GM21717 (cell line): ENCODE data around the gene FDPS.
A peak's percentile ranks its signal among the peaks of the same experiment; 100 is the strongest.

Source experiments
- ATAC-seq: cut with Tn5 transposase; IDR thresholded peaks from one replicate; pipeline ENCODE4 v1.9.1; 2021; ENCODE audit warnings: mild to moderate bottlenecking, moderate library complexity; ENCODE audit not compliant: unreplicated experiment

FDPS gene

DNA sequence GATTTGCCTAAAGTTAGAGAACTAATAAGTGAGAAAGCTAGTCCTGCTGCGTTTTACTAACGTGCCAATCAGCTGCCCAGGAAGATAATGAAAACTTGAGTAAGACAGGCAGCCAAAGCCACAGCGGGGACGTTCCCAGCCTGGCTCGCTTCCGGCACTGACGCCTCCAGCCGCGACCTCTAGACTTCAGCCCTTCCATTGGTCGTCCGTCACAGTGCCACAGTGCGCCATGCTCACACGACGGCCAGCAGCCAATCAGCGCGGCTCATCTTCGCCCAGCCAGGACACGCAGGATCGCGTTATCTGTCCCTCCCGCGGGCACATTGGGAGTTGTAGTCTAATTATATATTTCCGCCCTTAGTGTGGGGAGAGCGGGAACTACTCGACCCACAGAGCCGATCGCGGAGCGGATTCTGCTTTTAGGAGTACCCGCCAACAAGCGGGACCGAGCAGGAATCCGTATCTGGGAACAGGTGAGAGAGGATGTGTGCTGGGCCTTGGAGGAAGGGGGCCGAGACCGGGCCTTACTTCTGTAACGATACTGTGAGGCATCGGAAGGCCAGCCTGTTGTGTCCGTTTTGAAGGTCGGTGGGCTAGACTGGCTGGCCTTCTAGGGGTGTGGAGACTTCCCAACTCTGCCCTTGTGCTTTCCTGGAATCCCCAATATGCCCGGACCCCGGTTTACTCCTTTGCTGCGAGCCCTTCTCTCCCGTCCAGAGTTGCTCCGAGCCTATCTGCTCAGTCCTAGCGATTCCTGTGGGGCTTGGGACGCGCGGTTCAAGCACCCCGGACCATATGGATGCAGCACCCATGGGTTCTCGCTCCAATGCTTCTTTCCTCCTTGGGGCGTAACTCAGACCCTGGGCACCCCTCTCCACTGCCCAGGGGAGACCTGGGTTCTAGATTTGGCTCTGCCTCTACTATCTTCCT, at the start of gene FDPS:
Gene FDPS, plus strand, starts transcription at position 374 of the 930 bp plus-strand sequence. CDS start 924 bp downstream, outside the sequence.
- ATAC-seq: peak; percentile 92

DNA sequence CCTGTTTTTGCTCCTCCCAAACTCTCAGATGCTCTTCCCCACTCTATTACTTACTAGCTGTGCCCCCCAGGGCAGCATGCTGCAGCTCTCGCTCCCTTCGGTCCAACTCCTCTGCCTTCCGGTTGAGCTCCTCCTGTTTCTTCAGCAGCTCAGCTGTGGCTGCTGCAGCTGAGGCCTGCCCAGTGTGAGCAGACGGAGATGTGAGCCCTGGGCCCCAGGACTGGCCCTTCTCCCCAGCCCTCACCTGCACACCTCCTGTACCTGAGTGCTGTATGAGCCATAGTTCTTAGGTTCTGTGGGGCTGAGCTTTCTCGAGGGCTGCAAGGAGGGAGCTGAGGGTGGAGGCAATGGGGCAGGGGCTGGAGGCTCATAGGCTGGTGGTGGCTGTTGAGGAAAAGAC, 48.4 kb upstream of the FDPS start:
- ATAC-seq: no peak

DNA sequence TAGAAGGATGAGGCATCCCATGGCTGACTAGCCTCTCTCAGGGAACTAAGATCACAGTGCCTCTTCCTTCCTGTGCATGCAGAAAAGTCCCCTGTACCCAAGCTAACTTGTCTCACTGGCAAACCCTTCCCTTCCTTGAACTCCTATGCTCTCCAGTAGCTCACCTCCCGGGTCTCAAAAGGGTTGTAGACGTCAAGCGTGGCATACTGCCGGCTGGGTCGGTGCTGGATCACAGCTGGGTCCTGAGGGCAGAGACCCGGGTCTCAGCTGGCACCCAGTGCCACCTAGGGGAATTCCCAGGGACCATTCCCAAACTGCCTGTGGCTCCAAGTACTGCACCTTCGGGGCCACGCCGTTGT, 47.2 kb upstream of the FDPS start:
- no peak for ATAC-seq

DNA sequence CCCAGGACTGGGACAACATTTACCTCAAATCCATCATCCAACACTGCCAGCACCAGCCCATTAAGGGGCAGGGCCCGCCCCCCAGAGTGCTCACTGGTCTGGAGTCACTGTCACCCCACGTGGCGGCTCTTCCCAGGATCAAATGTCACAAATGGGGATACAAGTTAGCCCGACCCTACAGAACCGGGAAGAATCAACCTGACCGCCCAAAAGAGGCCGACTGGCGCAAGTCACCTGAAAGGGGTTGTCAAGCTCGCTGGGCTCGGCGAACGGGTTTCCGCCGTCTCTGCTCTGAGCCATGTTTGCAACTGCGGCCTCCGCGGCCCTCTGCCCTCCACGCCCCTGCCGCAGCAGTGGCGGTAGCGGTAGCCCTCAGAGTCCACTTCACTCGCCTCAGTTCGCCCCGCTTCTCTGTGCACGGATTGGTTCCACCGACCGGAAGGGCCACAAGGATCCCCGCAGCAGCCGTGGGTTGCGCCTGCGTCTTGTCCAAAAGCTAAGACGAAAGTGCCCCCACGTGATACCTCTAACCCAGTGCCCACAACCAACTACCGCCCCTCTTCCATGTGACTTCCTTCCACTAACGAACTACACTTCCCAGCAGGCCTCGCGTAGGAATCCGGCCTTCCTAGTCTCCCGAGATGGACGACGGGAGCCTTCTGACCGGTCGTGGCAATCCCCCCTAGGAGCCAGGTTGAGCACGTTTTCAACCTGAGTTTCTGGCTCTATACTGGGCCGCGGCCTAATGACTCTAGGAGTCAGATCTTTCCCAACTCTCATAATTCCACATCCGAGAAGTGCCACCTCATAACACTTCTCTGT, 46.6 kb upstream of the FDPS start, which contains the start of gene SCAMP3:
Gene SCAMP3, minus strand, starts transcription at position 509 of the 822 bp plus-strand sequence. Its CDS starts 209 bp downstream, at position 300.
- ATAC-seq: peak; percentile 78

DNA sequence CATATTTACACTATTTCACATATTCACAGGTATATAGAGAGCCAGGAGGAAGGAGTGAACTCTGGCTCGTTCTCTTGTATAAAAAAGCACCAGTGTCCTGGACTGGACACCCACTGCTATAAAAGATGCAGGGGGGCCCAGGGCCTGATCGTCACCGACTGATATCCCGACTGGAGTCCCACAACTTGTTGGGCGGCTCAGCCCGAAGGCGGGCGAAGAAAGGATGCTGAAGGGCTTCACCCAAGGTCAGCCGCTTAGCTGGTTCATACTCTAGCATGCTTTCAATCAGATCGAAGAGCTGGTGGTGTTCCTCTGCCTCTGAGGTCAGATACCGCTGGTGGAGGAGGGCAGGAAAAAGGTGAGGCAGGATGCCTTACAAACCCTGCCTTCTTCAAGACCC, 45.6 kb upstream of the FDPS start:
- no peak for ATAC-seq

DNA sequence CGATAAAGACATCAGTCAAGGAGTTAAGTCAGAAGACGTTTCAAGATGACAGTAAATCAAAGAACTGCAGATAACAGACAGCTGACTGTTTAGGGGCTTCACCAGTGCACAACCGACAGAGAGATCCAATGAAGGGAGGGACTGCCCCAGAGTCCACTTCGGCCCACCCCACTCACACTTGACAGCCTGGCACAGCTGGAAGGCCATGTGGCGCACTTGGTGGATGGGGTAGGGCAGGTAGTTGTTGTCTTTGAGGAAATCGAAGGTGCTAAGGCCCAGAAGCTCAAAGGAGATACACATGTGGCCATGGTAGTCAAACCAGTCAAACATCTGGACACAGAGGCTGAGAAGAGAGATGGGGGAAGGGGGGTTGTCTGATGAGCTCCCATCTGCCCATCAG, 42.1 kb upstream of the FDPS start:
- ATAC-seq: no peak

DNA sequence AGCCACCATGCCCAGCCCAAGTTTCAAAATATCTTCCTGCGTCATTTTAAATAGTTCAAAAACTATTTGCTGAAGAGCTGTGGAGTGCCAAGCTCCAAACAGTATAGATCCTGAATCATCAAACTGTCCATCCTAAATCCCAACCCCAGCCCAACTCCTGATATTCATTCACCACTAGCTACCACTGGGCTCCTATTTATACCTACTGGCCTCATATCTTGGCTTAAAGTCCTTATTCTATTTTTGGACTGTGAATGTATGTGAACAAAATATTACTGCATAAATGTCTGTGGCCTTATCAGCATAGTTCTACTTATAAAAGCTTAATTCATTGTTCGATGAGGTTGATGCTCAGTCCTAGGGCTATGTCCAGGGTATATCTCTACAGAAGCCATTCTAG, 41.3 kb upstream of the FDPS start:
- ATAC-seq: no peak

DNA sequence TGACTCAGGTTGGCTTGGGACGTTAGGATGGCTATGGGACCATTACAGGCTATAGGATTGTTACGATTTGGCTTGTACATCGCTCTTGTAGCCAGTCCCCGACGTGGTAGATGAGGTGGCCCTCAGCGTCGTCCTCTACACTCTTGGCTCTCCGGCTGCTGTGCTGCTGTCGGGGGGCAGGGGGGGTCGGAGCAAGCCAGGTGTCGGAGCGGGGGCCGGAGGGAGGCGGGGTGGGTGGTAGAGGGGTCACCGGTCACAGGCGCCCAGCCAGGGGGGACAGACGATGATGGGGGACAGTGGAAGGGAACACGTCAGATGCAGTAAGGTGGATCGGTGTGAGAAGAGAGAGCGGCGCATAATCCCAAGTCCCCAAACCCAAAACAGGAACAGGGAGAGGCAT, 40.0 kb upstream of the FDPS start:
- no peak for ATAC-seq

DNA sequence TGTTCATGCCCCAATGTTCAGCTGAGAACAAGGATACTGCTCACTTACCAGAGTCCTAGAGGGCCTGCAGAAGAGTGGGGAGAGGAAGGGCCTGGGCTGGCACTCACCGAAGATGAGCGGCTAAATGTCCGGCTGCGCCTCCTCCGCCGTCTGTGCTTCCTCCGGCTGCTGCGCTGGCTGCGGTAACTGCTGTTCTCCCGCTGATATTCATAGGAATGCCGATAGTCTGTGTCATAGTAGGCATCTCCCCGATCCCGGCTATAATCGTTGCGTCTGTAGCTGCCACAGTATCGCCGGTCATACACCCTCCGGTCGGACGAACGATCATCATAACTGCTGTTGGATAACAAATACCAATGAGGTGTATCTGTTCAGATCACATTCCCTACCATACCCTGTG, 39.3 kb upstream of the FDPS start:
- ATAC-seq: no peak

DNA sequence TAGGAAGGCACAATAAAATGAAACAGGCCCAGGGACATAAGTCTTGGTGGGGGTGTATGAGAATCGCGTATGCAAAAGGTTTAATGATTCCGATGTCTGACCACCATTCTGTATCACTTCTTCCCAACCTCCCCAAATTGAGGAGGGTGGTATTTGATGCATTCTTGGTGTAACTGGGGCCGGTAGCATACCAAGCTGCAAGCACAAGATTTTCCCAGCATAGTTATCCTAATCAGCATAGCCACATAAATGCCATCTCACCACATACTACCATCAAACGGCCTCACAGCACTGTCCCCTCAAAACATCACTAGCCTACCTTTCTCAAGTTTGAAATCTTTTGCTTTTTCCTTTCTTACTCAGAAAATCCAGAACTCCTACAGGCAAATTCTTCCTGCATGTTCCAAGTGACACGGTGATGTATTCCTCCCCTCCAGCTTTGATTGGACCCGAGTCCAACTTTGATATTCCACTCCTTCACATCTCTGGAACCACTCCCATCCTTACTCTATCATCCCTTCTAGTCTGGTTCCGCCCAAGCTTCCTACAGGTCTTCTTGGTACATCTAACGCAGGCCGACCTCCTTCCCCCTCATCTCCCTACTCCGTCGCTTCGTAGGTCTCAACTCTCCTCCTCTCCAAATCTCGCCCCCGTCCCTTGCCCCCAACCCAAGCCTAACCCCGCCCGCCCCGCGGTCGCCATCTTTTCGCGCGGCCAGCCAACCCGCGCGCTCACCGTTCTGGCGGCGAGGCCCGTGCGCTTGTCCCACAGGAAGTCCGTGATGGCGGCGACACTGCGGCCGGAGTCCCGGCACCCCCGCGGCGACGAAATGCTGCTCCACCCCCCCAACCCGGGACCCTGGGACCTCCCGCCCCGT, 36.0 kb upstream of the FDPS start:
- ATAC-seq: peak; percentile 35

DNA sequence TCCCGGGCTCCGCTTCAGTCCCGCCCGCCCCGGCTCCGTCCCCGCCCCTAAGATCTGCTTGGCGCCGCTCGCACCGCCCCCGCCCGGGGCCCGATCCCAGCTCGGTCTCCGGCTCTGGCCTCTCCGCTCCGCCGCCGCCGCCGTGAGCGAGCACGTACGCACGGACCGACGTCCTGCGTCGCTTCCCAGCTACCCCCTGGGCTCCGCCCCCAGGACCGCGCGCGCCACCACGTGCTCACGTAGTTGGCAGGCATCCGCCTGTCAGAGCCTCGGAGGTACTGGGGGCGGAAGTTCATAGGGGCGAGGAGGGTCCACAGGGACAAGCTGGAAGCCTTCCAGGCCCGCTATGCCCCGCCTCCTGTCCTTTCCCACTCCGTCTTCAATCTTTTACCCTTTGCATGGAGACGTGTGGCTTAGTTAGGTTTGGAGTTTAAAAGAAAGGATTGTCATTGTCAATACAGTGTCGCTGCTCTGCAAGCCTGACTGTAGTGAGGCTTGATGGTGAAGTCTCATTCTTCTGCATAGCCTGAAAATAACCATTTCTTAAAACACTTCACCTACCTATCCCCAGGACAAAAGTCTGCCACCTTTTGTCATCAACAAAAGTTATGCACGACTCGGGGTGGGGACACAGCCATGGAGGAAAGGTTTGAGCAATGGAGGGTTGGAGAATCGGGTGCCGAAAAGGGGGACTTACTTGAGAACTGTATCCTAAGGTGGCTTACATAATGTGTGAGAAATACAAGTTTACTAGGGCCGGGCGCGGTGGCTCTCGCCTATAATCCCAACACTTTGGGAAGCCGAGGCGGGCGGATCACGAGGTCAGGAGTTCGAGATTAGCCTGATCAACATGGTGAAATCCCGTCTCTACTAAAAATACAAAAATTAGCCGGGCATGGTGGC, 35.1 kb upstream of the FDPS start, which contains the start of gene CLK2:
Gene CLK2, minus strand, starts transcription at position 162 of the 903 bp plus-strand sequence. CDS start 2,527 bp downstream, outside the sequence.
- peak; percentile 75 for ATAC-seq

DNA sequence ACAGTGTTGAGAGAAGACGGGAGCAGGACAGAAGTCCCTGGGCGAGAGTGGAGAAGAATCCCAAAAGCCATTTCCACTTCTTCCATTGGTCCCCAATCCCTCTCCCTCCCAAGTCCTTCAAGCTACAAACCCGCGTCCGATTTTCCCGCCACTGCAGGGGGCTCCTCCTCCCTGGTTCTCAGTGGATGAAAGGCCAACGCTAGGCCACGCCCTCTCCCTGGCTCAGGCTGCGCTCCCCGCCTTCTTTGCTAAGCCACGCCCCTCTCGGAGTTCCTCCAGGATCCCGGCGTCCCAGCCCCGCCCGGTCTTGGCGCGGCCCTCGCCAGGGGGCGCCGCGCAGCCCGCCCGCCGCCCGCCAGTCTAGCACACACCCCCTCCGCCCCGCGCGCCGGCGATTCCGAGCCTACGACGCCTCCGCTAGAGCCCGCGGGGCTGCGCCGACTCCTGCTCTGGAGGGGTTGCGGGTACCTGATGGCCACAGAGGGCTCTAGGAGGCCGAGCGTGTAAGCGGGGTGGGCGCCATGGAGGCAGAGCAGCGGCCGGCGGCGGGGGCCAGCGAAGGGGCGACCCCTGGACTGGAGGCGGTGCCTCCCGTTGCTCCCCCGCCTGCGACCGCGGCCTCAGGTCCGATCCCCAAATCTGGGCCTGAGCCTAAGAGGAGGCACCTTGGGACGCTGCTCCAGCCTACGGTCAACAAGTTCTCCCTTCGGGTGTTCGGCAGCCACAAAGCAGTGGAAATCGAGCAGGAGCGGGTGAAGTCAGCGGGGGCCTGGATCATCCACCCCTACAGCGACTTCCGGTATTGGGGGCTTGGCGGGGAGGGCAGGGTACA, 31.4 kb upstream of the FDPS start, which contains the start of gene HCN3:
Gene HCN3, plus strand, starts transcription at position 394 of the 832 bp plus-strand sequence. Its CDS starts 128 bp downstream, at position 522.
- peak; percentile 60 for ATAC-seq

DNA sequence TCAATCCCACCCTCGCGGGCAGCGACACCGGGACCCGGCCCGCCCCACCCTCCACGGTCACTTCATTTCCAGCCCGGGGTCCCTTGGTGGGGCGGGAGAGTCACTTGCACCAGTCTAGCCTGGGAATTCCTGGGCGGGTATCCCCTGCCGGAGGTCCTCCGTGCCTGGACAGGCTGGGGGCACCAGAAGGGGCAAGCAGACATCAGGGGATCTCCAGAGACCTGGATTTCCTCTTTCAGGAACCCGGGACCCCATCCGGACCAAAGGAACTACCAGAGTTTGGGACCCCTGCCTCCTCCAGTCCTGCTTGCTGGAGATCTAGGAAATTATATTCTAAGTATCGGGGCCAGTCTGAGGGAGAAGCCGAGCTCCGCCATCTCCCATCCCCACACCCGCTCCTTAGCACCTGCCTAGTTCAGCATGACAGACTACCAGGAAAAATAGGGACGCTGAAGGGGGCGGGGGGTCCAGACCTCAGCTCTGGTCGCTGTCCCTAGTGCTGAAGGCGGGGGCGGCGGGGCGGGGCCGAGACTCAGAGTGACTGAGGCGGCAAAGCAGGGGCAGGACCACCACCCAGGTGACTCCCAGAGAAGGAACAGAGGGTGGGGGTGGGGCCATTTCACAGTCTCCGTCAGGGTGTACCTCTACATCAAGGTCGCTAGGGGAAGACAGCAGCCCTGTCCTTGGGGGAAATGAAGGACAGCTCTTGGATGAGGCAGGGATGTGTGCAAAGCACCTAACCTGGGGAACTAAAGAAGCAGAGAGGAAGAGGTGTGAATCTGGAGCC, 30.6 kb upstream of the FDPS start:
- no peak for ATAC-seq

DNA sequence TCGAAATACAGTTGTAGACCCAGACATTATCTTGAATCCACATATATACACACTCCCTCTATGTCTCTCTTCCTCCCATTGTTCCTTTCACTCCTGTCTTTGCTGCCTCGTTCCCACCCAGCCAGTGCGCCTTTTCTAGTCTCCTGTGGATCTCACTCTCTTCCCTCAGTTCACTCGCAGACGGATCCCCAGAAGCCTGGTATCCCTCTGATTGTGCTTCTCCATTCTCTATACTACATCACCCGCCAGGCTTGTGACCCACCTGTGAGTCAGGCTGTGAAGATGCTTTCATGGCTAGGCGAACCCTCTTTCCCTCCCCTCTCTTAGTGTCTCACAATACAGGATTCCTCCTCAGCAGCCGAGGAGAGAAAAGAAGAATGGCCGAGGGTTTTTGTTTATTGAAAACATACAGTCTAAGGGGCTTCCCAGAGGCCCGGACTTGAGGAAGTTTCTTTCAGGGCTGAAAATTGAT, 29.9 kb upstream of the FDPS start:
- ATAC-seq: no peak

DNA sequence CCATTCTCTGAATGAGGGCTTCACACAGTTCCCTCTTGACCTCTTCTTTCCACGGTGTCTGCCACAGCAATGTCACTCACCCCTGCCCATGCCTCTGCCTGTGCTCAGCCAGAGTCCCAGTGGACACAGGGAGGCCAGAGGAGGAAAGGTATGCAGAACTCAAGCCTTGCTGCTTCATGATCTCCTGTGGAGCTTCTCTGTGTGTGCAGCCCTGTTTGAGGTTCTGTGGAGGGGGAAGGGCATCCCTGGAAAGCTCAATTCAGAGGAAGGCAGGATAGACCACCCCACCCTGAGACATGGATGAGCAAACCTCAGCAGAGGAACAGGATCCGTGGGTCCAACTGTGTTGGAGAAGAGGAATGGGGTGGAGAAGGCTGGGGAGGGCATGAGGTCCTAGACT, 29.4 kb upstream of the FDPS start:
- ATAC-seq: no peak

DNA sequence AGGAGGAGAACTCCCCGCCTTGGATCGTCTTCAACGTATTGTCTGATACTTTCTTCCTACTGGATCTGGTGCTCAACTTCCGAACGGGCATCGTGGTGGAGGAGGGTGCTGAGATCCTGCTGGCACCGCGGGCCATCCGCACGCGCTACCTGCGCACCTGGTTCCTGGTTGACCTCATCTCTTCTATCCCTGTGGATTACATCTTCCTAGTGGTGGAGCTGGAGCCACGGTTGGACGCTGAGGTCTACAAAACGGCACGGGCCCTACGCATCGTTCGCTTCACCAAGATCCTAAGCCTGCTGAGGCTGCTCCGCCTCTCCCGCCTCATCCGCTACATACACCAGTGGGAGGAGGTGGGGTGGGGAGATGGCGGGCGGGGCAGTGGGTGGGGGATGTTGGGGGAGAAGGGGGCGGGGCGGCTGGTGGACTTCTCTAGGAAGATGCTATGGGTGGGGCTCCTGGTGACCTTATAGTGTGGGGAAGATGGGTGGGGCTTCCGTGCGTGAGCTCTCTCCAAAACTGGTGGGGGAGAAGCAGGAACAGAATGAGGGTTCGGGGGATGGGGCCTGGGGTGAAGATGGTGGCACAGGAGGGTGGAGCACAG, 26.1 kb upstream of the FDPS start:
- ATAC-seq: no peak

DNA sequence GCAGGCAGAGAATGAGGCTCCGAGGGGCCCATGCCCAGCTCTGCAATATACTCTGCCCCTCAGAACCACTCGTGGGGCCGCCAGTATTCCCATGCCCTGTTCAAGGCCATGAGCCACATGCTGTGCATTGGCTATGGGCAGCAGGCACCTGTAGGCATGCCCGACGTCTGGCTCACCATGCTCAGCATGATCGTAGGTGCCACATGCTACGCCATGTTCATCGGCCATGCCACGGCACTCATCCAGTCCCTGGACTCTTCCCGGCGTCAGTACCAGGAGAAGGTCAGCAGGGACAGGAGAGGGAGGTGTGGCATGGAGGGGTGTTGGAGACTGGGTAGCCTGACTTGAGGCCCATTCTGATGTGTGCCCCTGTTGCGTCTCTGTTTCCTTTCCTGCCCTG, 24.2 kb upstream of the FDPS start:
- no peak for ATAC-seq
